BLaER1 treated with 17β-estradiol and CSF1 and Interleukin-3, amounts not matched to agents 10 nM and 100 nM (cell line): Measurements from ENCODE around the gene CD300LG.
"Not testable (repeated sequence)": the region's sequence is repeated elsewhere in the genome, so short reads cannot be mapped to it uniquely, and the experiment has no call there.

Source experiments
- H3K27ac ChIP-seq, 11 experiments: shearing (Covaris generic); formaldehyde crosslinking; 2 replicates each; pipeline ENCODE4 v1.8.1; 2022
- H3K27me3 ChIP-seq, 11 experiments: shearing (Covaris generic); formaldehyde crosslinking; 2 replicates each; pipeline ENCODE4 v1.8.1; 2022
- H3K36me3 ChIP-seq, 11 experiments: shearing (Covaris generic); formaldehyde crosslinking; 2 replicates each; pipeline ENCODE4 v1.8.1; 2022
- H3K4me1 ChIP-seq, 10 experiments: shearing (Covaris generic); formaldehyde crosslinking; 2 replicates each; pipeline ENCODE4 v1.8.1; 2022
- H3K4me2 ChIP-seq, 11 experiments: shearing (Covaris generic); formaldehyde crosslinking; 2 replicates each; pipeline ENCODE4 v1.8.1; 2022
- H3K4me3 ChIP-seq, 10 experiments: shearing (Covaris generic); formaldehyde crosslinking; 2 replicates each; pipeline ENCODE4 v1.8.1; 2022
- H3K9ac ChIP-seq, 11 experiments: shearing (Covaris generic); formaldehyde crosslinking; 2 replicates each; pipeline ENCODE4 v1.8.1; 2022
- H3K9me3 ChIP-seq, 11 experiments: shearing (Covaris generic); formaldehyde crosslinking; replicated peaks in 1 of 11; 2 replicates each; pipeline ENCODE4 v1.8.1; 2022
- H4K20me1 ChIP-seq, 11 experiments: shearing (Covaris generic); formaldehyde crosslinking; 2 replicates each; pipeline ENCODE4 v1.8.1; 2022
- Cebpa-rat ChIP-seq, 11 experiments: shearing (Covaris generic); IDR thresholded peaks; 2 replicates each; pipeline ENCODE4 v1.8.1; 2022

Gene CD300LG

DNA sequence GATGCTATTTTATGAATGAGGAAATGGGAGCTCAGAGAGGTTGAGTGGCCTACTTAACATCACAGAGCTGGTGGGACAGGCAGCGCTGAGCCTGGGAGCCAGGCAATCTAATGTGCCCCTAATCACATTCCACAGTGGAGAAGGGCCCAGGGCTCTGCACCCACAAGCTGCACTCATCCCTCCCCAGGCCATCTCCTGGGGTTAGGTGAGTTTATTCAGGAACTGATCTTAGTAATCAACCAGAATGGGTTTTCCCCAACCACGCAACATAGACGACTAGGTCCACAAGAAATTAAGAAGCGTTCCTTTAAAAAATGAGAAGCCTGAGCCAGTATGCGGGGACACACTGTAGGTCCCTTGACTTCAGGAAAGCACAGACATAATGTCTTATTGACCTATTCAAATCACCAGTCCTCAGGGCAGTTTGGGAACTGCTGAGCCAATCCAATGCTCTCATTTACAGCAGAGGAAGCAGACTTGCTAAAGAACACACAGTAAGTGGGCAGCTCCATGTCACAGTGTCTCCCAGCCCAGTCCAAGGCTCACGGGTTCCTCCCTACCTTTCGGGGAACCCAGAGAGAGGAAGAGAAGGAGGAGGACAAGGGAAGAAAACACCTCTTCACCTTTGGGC lies 16.4 kb upstream of the CD300LG start:
- Histone ChIP-seq H3K27ac (no peak overlapping the region), H3K4me2 (peak overlapping the region in 4 of 11 experiments; percentile 89 to 96 (median 96); a peak in 6 of 22 replicates), H3K36me3 (peaks cover 0 to 57% (median 3%) of the 10 kb centered on the region in 11 experiments; a peak in 10 of 22 replicates), H3K4me1 (peaks cover 11 to 30% (median 14%) of the 10 kb centered on the region in 10 experiments; a peak in 18 of 20 replicates), H3K9me3 (no peaks in the 10 kb centered on the region), H3K4me3 (no peak overlapping the region), H4K20me1 (peaks cover 0 to 21% (median 0%) of the 10 kb centered on the region in 11 experiments; a peak in 4 of 22 replicates), H3K9ac (peak overlapping the region in 1 of 11 experiments; percentile 18; a peak in 1 of 22 replicates), H3K27me3 (peaks cover 0 to 17% (median 6%) of the 10 kb centered on the region in 11 experiments; a peak in 12 of 22 replicates)
- TF ChIP-seq Cebpa-rat (IDR thresholded peaks at IDR 0.05) = no peak

DNA sequence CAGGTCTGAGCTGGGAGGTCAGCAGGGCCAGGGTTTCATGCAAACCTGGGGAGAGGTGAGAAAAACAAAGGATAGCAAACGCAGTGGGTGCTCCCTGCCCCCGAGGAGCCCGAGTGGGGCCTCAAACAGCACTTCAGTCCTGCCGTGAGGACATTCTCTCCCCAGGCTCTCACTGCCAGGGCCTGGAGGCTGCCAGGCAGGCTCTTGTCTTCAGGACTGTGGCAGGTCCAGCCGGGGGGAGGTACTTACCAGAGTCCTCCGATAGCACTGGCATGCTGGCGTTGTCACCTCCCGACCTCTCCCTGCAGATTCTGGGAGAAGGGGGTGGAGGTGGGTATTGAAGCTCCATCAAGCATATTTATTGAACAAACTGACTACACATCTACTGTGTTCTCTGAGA lies 15.3 kb upstream of the CD300LG start:
- H3K4me2 ChIP-seq = peak overlapping the region in 8 of 11 experiments; percentile 86 to 98 (median 96); a peak in 13 of 22 replicates
- H3K36me3 ChIP-seq = peaks cover 0 to 47% (median 3%) of the 10 kb centered on the region in 11 experiments; a peak in 9 of 22 replicates
- peaks cover 11 to 30% (median 14%) of the 10 kb centered on the region in 10 experiments; a peak in 18 of 20 replicates for H3K4me1 ChIP-seq
- peak overlapping the region in 1 of 10 experiments; percentile 62; a peak in 1 of 20 replicates for H3K4me3 ChIP-seq
- H3K9ac ChIP-seq = peak overlapping the region in 2 of 11 experiments; percentile 77 to 78; a peak in 3 of 22 replicates
- H3K27me3 ChIP-seq = peaks cover 0 to 17% (median 6%) of the 10 kb centered on the region in 11 experiments; a peak in 12 of 22 replicates
- peaks cover 0 to 21% (median 0%) of the 10 kb centered on the region in 11 experiments; a peak in 4 of 22 replicates for H4K20me1 ChIP-seq
- H3K27ac ChIP-seq = no peak overlapping the region
- TF ChIP-seq Cebpa-rat (IDR thresholded peaks at IDR 0.05) = no peak
- H3K9me3 ChIP-seq = no peaks in the 10 kb centered on the region

DNA sequence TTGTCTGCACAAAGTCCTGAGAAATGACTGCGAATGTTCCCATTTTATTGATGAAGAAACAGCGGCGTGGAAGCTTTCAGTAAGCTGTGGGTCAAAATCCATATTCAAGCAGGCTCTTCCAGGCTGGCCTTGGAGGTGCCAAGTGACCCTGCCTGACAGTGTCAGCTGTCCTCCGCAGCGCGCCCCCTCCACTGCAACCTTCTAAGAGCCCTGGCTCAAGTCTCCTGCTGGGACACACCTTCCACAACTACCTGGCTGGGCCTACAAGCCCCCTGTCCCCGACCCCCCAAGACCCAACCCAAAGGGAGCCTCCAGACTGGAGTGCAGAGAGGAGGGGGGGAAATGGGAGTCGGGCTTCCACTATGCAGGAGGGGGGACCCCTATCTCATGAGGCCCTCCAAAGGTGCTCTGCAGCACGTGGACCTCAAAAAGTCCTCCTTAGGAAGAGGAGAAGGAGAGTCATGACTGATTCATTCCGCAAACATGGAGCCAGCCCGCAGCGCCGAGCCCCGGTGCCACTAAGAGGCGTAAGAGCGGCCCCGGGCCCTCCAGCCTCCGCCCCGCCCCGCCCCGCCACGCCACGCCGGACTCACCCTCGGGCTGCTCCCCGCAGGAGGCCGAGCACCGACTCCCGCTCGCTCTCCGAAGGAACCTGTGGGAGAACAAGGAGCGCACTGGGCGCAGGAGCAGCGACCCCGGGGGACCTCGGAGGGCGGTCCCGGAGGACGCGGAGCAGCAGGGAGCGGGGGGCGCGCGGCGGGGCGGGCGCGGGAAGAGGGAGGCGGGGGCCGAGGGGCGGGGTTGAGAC lies 14.6 kb upstream of the CD300LG start:
- peaks cover 0 to 21% (median 0%) of the 10 kb centered on the region in 11 experiments; a peak in 4 of 22 replicates for H4K20me1 ChIP-seq
- TF ChIP-seq Cebpa-rat (IDR thresholded peaks at IDR 0.05) = no peak
- peaks cover 11 to 30% (median 14%) of the 10 kb centered on the region in 10 experiments; a peak in 18 of 20 replicates for H3K4me1 ChIP-seq
- peaks cover 0 to 17% (median 6%) of the 10 kb centered on the region in 11 experiments; a peak in 12 of 22 replicates for H3K27me3 ChIP-seq
- no peaks in the 10 kb centered on the region for H3K9me3 ChIP-seq
- peak overlapping the region; percentile 61 to 80 (median 77) for H3K9ac ChIP-seq
- H3K4me3 ChIP-seq = peak overlapping the region; percentile 58 to 76 (median 67)
- peak overlapping the region; percentile 12 to 69 (median 42); a peak in 17 of 22 replicates for H3K27ac ChIP-seq
- H3K36me3 ChIP-seq = peaks cover 0 to 40% (median 3%) of the 10 kb centered on the region in 11 experiments; a peak in 9 of 22 replicates
- H3K4me2 ChIP-seq = peak overlapping the region; percentile 81 to 98 (median 96)

DNA sequence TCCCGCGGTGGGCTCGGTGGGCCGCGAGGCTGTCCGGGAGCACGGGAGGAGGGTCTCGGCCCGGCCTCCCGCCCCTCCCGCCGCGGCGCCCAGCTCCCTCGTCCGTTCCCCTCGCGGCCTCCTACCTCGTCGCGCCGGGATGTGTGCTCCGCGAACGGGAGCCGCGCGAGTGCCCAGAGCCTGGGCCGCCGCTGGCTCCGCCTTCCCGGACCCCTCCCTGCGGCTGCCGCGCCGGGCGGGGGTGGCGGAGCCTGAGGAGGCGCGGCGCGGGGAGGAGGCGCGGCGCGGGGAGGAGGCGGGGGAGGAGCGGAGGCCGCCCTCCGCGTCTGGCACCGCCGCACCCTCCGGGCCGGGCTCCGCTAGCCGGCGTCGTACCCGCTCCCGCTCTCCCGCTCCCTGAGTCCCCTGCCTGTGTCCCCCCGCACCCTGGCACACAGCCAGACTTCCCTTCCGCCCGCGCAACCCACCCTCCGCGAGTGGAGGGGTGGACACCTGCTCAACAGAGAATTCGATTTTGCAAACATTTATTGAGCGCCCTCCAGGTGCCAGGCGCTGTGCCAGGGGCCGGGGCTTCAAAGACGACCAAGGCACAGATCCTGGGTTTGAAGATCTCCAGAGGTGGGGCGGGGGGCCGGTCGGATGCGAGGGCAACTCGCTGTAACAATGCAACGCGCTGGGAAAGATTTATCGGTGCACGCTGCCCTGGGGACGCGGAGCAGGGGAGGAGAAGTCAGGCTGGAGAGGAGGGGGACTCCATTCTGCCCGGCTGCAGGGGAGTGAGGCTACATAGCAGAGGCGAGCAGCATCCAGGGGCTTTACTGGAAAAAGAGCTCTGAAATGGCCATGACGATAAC lies 13.8 kb upstream of the CD300LG start, which contains the start of gene MPP3:
Gene MPP3, minus strand, starts transcription at position 171 of the 854 bp plus-strand sequence. CDS start 1,240 bp downstream, outside the sequence.
- Histone ChIP-seq H3K9me3 (no peaks in the 10 kb centered on the region), H3K27ac (peak within 1 kb of the TSS; percentile 12 to 69 (median 42); a peak in 17 of 22 replicates), H3K9ac (peak within 1 kb of the TSS; percentile 61 to 80 (median 77)), H3K4me2 (peak within 1 kb of the TSS; percentile 81 to 98 (median 96)), H3K4me1 (peaks cover 11 to 30% (median 14%) of the 10 kb centered on the region in 10 experiments; a peak in 18 of 20 replicates), H3K36me3 (peaks cover 0 to 31% (median 3%) of the 10 kb centered on the region in 11 experiments; a peak in 9 of 22 replicates), H3K4me3 (peak within 1 kb of the TSS; percentile 58 to 76 (median 67)), H3K27me3 (peaks cover 0 to 17% (median 6%) of the 10 kb centered on the region in 11 experiments; a peak in 12 of 22 replicates), H4K20me1 (peaks cover 0 to 21% (median 0%) of the 10 kb centered on the region in 11 experiments; a peak in 4 of 22 replicates)
- no peak for TF ChIP-seq Cebpa-rat (IDR thresholded peaks at IDR 0.05)

DNA sequence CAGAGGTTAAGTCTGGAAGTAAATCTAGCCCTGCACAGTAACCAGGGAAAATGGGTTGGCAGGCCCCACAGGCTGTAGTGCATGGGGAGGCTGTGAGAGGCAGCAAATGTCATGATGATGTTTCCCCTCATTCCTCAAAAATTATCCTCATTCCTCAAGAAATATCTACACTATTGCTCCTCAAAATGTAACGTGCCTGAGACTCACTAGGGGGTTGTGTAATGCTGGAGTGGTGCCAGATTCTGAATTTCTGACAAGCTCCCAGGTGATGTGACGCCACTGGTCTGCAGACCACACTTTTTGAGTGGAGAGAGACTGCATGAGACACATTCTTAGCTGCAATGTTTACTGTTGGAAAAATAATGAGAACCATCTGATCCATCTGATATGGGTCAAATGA lies 12.9 kb upstream of the CD300LG start:
- Histone ChIP-seq H3K4me2 (peak overlapping the region in 7 of 11 experiments; percentile 86 to 98 (median 95); a peak in 3 of 22 replicates), H3K27me3 (peaks cover 0 to 17% (median 6%) of the 10 kb centered on the region in 11 experiments; a peak in 12 of 22 replicates), H3K27ac (no peak overlapping the region), H3K9me3 (no peaks in the 10 kb centered on the region), H4K20me1 (peaks cover 0 to 21% (median 0%) of the 10 kb centered on the region in 11 experiments; a peak in 4 of 22 replicates), H3K36me3 (peaks cover 0 to 22% (median 3%) of the 10 kb centered on the region in 11 experiments; a peak in 9 of 22 replicates), H3K9ac (no peak overlapping the region), H3K4me3 (no peak overlapping the region), H3K4me1 (peaks cover 11 to 30% (median 14%) of the 10 kb centered on the region in 10 experiments; a peak in 18 of 20 replicates)
- TF ChIP-seq Cebpa-rat (IDR thresholded peaks at IDR 0.05) = no peak

DNA sequence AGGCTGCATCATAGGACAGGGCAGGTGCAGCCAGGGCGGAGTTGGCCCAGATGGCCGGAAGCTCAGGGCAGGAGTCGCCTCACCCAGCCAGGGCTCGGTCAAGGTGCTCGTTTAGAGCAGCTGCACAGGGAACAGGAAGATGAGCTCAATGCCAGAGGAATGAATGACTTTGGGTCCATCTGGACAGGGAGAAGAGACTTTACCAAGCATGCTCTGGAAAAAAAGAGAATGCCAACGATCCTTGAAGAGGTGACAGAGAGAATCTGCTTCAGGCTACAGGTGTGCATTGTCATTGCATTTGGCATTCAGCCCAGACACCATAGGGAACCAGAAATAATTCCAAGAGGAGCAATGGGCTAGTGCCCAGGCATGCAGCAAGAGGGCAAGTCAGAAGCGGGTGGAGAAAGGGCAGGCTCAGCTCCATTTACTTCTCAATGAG lies 7.3 kb upstream of the CD300LG start:
- no peaks in the 10 kb centered on the region for H3K9me3 ChIP-seq
- TF ChIP-seq Cebpa-rat (IDR thresholded peaks at IDR 0.05) = no peak
- H3K4me3 ChIP-seq = no peak overlapping the region
- no peak overlapping the region for H3K27ac ChIP-seq
- H4K20me1 ChIP-seq = no peaks in the 10 kb centered on the region
- H3K27me3 ChIP-seq = no peaks in the 10 kb centered on the region
- no peak overlapping the region for H3K4me2 ChIP-seq
- no peak overlapping the region for H3K9ac ChIP-seq
- H3K4me1 ChIP-seq = peaks cover 0 to 6% (median 0%) of the 10 kb centered on the region in 10 experiments; a peak in 1 of 20 replicates
- H3K36me3 ChIP-seq = no peaks in the 10 kb centered on the region

DNA sequence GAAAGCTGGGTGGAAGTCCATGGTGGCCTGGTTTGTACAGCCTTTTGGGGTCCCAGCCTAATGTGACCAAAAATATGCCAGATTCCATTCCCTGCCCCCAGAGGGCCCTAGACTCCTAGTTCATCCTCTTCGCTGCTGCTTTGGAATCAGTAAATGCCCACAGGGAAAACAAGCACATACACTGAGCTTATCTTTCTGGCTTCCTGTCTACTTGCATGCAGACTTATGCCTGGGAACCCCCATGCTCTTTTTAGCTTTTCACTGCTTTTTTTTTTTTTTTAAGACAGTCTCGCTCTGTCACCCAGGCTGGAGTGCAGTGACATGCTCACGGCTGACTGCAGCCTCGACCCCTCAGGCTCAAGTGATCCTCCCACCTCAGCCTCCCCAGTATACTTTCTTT lies 6.2 kb upstream of the CD300LG start:
- Histone ChIP-seq H3K9me3 (no peaks in the 10 kb centered on the region), H3K27me3 (no peaks in the 10 kb centered on the region), H3K9ac (no peak overlapping the region), H3K4me2 (no peak overlapping the region), H3K36me3 (no peaks in the 10 kb centered on the region), H3K4me1 (peaks cover 0 to 6% (median 0%) of the 10 kb centered on the region in 10 experiments; a peak in 1 of 20 replicates), H4K20me1 (no peaks in the 10 kb centered on the region), H3K4me3 (no peak overlapping the region), H3K27ac (no peak overlapping the region)
- no peak for TF ChIP-seq Cebpa-rat (IDR thresholded peaks at IDR 0.05)

DNA sequence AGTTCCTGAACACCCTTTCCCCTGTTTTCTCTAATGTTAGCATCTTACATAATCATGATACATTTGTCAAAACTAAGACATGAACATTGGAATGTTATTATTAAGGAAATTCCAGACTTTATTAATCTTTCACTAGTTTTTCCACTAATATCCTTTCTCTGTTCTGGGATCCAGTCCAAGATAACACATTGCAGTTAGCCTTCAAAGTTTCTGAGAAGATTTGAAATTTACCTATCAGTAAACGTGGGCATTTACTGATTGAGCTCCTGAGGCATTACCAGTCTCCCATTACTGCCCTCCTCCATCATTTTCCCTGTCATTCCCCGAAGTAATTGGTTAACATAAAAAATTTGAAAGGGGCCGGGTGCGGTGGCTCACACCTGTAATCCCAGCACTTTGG lies 5.7 kb upstream of the CD300LG start:
- Histone ChIP-seq H3K4me1 (peaks cover 0 to 6% (median 0%) of the 10 kb centered on the region in 10 experiments; a peak in 4 of 20 replicates), H3K9me3 (no peaks in the 10 kb centered on the region), H3K36me3 (no peaks in the 10 kb centered on the region), H3K4me2 (no peak overlapping the region), H3K27me3 (no peaks in the 10 kb centered on the region), H4K20me1 (no peaks in the 10 kb centered on the region), H3K4me3 (no peak overlapping the region), H3K27ac (no peak overlapping the region), H3K9ac (no peak overlapping the region)
- no peak for TF ChIP-seq Cebpa-rat (IDR thresholded peaks at IDR 0.05)

DNA sequence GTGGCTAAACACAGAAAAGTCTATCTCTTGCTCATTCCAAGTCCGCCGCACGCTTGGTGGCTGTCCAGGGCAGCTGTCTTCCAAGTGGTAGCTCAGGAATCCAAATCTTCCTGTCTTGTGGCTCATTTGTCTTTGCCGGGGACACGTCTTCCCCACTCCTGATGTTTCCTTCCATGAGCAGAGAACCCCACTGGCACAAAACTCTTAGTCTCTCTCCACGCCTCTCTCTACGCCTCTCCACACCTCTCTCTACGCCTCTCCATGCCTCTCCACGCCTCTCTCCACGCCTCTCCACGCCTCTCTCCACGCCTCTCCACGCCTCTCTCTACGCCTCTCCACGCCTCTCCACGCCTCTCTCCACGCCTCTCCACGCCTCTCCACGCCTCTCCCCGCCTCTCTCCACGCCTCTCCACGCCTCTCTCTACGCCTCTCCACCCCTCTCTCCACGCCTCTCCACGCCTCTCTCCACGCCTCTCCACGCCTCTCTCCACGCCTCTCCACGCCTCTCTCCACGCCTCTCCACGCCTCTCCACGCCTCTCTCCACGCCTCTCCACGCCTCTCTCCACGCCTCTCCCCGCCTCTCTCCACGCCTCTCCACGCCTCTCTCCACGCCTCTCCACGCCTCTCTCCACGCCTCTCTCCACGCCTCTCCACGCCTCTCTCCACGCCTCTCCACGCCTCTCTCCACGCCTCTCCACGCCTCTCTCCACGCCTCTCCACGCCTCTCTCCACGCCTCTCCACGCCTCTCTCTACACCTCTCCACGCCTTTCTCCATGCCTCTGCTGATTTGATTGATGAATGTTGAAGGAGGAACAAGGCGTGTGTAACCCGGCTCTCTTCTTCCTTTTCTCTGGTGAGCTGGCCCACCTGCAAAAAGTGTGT lies 4.6 kb upstream of the CD300LG start:
- H3K4me1 ChIP-seq = peaks cover 0 to 11% (median 8%) of the 10 kb centered on the region in 10 experiments; a peak in 15 of 20 replicates
- not testable (repeated sequence) for H3K4me3 ChIP-seq, H3K27me3 ChIP-seq, H3K9ac ChIP-seq, H3K4me2 ChIP-seq, H3K9me3 ChIP-seq, H3K27ac ChIP-seq, H3K36me3 ChIP-seq, H4K20me1 ChIP-seq
